Peyer's patch (tissue), 4 donors: ENCODE data around the gene TMC3.

Source experiments
- CTCF ChIP-seq, 6 experiments: fragments of 450-650 bp in 4 of 6; fragments of 200-600 bp in 2 of 6; sonication (generic) in 1 of 6; IDR thresholded peaks; one replicate each; pipeline ENCODE4 v1.5.1; 2017 to 2019; ENCODE audit warnings: antibody characterized with exemption in 6 of 6, mild to moderate bottlenecking in 3 of 6, moderate library complexity in 1 of 6
- POLR2A ChIP-seq, 2 donors: fragments of 450-650 bp; IDR thresholded peaks; one replicate each; pipeline ENCODE4 v1.5.1; 2017; ENCODE audit warnings: antibody characterized with exemption in 2 of 2, mild to moderate bottlenecking in 2 of 2, moderate library complexity in 2 of 2

DNA sequence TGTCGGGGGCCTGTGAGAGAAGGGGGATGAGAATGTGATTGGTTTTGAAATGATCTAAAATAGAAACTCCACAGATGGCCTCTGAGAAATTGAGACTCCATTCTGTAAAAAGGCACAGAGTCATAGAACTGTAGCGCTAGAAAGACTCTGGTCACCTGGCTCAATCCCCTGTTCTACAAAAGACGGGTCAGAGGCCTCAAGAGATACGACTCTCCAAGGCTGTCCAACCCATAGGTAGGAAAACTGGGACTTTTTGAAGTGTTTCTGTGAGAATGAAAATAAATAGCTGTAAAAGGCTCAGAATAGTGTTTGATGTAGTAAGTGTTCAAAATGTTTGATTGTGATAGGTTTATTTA, 11.7 kb upstream of the TMC3 start:
- TF ChIP-seq CTCF (IDR thresholded peaks at IDR 0.05) (no peak), POLR2A (IDR thresholded peaks at IDR 0.05) (no peak)
